Measurements from ENCODE around the gene HSD17B1. TPM values are rescaled to one million over a fixed set of nuclear protein-coding genes. Genes with fewer than 3 reads are reported as not detected.

Gene HSD17B1
- total and polyA plus RNA-seq, 2 experiments from 2014 or later, result 2.3 to 3.0 TPM

DNA sequence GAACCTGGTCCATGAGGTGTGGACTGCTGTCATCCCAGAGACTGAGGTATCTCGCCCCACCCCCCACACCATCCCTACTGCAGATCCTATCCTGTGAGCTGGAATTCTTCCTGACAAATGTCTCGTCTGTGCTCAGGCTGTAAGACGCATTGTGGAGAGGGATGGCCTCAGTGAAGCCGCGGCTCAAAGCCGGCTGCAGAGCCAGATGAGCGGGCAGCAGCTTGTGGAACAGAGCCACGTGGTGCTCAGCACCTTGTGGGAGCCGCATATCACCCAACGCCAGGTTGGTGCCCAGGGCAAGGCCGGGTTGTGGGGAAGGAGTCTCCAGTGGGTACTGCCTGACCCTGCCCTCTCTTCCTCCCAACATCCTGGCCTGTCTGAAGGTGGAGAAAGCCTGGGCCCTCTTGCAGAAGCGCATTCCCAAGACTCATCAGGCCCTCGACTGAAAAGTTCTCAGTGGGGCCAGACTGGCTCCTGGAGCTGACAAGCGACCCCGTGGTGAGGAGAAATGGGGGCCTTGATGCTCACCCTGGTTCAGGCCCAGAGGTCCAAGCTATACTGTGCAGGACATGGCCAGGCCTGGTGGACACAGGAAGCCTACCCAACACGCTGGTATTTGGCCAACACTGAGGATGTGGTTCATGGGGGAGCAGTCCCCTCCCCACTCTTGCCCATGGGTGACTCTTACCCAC lies 12.9 kb downstream of the HSD17B1 start:
- H3K36me3 ChIP-seq (ENCODE audit: low read depth), result peaks cover 10% of the 10 kb centered on the region; the same call in 1 of the 2 replicates
- no peak overlapping the region for H3K4me2 ChIP-seq (ENCODE audit: unreplicated experiment)
- H4K20me1 ChIP-seq (ENCODE audit: insufficient read depth), result no peaks in the 10 kb centered on the region
- H3K4me1 ChIP-seq (ENCODE audit: insufficient read depth), result peaks cover 20% of the 10 kb centered on the region
- no peaks in the 10 kb centered on the region for H3K9me3 ChIP-seq (ENCODE audit: low read depth)
- WGBS, 2 experiments (ENCODE audit: low coverage in 1 of 2, low lambda C conversion rate in 2 of 2, missing lambda C conversion rate in 2 of 2), result 90% methylated on average over 16 of the region's 16 CpGs
- in situ Hi-C loops (cut with MboI), result no loop called here
- H3F3A ChIP-seq (ENCODE audit: insufficient read depth), result 0 out of 2 replicates have a peak, but pooled peaks cover 12% of the 10 kb centered on the region
- no peaks in the 10 kb centered on the region for H3K9me2 ChIP-seq (ENCODE audit: insufficient read depth)
- H3K79me2 ChIP-seq (ENCODE audit: insufficient read depth), result peaks cover 72% of the 10 kb centered on the region
- no peak overlapping the region for H3K4me3 ChIP-seq
- no peak for DNase-seq
- no peaks in the 10 kb centered on the region for H3K27me3 ChIP-seq (replicated peaks; ENCODE audit: insufficient read depth)
- H3K9ac ChIP-seq, result no peak overlapping the region
- TF ChIP-seq EZH2phosphoT487 (IDR thresholded peaks at IDR 0.05; ENCODE audit: insufficient read depth, low read depth) (no peak), EZH2 (IDR thresholded peaks at IDR 0.05; ENCODE audit: insufficient read depth, poor library complexity, severe bottlenecking) (no peak)
- no peak overlapping the region for H2AFZ ChIP-seq
- H3K27ac ChIP-seq, result no peak overlapping the region; the same call in 1 of the 2 replicates

DNA sequence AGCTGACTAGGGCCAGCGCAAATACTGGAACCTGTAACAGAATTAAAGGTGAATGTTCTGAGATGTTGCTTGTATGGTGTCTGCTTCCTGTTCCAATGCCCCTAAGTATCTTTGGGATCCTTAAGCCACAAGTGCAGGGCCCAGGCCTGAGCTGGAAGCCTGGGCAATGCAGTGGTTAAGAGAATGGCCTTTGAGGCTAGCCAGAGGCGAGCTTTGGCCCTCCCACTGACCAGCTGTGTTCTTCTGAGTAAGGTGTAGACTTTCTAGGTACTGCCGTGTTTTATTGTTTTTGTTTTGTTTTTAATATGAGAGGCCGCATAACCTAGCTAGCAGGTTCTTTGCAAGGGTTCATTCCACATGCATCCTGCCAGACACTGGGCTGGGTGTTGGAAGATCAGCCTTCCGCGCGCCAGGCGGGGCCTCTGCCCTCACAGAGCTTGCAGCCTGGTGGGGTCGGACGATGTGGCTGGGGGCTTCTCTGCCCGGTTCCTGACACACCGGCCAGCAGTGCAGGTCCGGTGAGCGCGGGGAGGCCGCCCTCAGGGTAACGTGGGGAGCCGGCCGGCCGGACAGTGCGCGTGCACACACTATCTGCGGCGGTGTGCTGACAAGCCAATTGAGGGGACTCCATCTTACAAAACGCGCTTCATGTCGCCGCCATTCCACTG lies 13.6 kb downstream of the HSD17B1 start:
- Histone ChIP-seq H3K36me3 (ENCODE audit: low read depth) (peaks cover 17% of the 10 kb centered on the region), H3K79me2 (ENCODE audit: insufficient read depth) (peaks cover 76% of the 10 kb centered on the region), H3K27me3 (replicated peaks; ENCODE audit: insufficient read depth) (no peaks in the 10 kb centered on the region), H3K27ac (peak overlapping the region; percentile 12; the same call in 1 of the 2 replicates), H3K4me3 (peak overlapping the region; percentile 88), H2AFZ (peak overlapping the region; percentile 61), H3K9ac (peak overlapping the region; percentile 84; the same call in 1 of the 2 replicates), H4K20me1 (ENCODE audit: insufficient read depth) (no peaks in the 10 kb centered on the region), H3F3A (ENCODE audit: insufficient read depth) (0 out of 2 replicates have a peak, but pooled peaks cover 11% of the 10 kb centered on the region), H3K9me3 (ENCODE audit: low read depth) (no peaks in the 10 kb centered on the region), H3K9me2 (ENCODE audit: insufficient read depth) (no peaks in the 10 kb centered on the region), H3K4me2 (ENCODE audit: unreplicated experiment) (peak overlapping the region; percentile 31), H3K4me1 (ENCODE audit: insufficient read depth) (peaks cover 18% of the 10 kb centered on the region)
- WGBS, 2 experiments (ENCODE audit: low coverage in 1 of 2, low lambda C conversion rate in 2 of 2, missing lambda C conversion rate in 2 of 2), result 36 to 52% methylated on average over 23 to 27 of the region's 28 CpGs
- in situ Hi-C loops (cut with MboI), result no loop called here
- DNase-seq, result no peak
- no peak for TF ChIP-seq EZH2 (IDR thresholded peaks at IDR 0.05; ENCODE audit: insufficient read depth, poor library complexity, severe bottlenecking)
- no peak for TF ChIP-seq EZH2phosphoT487 (IDR thresholded peaks at IDR 0.05; ENCODE audit: insufficient read depth, low read depth)

DNA sequence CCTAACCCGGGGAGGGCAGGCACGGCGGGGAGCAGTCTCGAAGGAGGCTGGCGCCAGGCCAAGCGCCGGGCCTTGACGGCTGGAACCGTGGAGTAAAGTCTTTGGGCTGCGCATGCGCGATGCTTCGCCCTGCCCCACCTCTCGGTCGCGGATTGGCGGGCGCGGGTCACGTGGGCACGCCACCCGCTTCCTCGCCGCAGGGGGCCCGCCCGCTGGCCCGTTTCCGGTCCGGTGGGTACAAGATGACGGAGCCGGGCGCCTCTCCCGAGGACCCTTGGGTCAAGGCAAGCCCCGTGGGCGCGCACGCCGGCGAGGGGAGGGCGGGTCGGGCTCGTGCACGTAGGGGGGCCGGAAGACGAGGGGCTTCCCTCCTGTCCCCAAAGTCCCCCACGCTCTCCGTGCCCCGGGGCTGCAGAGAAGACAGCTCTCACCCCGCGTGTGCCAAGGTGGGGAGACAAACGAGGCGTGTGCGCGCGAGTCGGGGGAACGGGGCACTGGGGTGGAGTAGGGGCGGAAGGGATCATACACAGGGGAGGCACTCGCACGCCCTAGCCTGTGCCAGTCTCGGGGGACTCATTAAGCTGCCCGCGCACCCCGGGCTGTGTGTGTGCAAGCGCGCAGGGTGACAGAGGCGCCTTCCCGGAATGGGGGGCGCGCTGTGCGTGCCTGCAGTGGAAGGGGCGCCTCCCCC lies 14.3 kb downstream of the HSD17B1 start, which contains the start of gene MLX:
MLX (plus strand) TSS at position 218 of the 691 bp plus-strand sequence; CDS start at position 243, 25 bp downstream.
- H3F3A ChIP-seq (ENCODE audit: insufficient read depth), result 0 out of 2 replicates have a peak, but pooled peaks cover 11% of the 10 kb centered on the region
- WGBS, 2 experiments (ENCODE audit: low coverage in 1 of 2, low lambda C conversion rate in 2 of 2, missing lambda C conversion rate in 2 of 2), result 0% methylated on average over 42 to 49 of the region's 72 CpGs
- H2AFZ ChIP-seq, result peak within 1 kb of the TSS; percentile 61
- no peak for TF ChIP-seq EZH2 (IDR thresholded peaks at IDR 0.05; ENCODE audit: insufficient read depth, poor library complexity, severe bottlenecking)
- H3K4me3 ChIP-seq, result peak within 1 kb of the TSS; percentile 88
- H3K4me1 ChIP-seq (ENCODE audit: insufficient read depth), result peaks cover 15% of the 10 kb centered on the region; the same call in 1 of the 2 replicates
- in situ Hi-C loops (cut with MboI), result no loop called here
- H3K27me3 ChIP-seq (replicated peaks; ENCODE audit: insufficient read depth), result no peaks in the 10 kb centered on the region
- H3K27ac ChIP-seq, result peak within 1 kb of the TSS; percentile 53
- H4K20me1 ChIP-seq (ENCODE audit: insufficient read depth), result no peaks in the 10 kb centered on the region
- peak within 1 kb of the TSS; percentile 84 for H3K9ac ChIP-seq
- H3K79me2 ChIP-seq (ENCODE audit: insufficient read depth), result peaks cover 78% of the 10 kb centered on the region
- H3K9me2 ChIP-seq (ENCODE audit: insufficient read depth), result no peaks in the 10 kb centered on the region
- no peaks in the 10 kb centered on the region for H3K9me3 ChIP-seq (ENCODE audit: low read depth)
- peak within 1 kb of the TSS; percentile 81 for H3K4me2 ChIP-seq (ENCODE audit: unreplicated experiment)
- peak; percentile 96 for DNase-seq
- H3K36me3 ChIP-seq (ENCODE audit: low read depth), result peaks cover 24% of the 10 kb centered on the region
